CD4-positive, alpha-beta T cell (primary cell): Measurements from ENCODE around the gene TMEM184A. TPM values are rescaled to one million over a fixed set of nuclear protein-coding genes. Genes with fewer than 3 reads are reported as not detected.

Source experiments
- ATAC-seq: fragments of 200-7000 bp; cut with Tn5 transposase; one replicate; pipeline ENCODE4 v1.10.0; 2022; ENCODE audit warnings: mild to moderate bottlenecking; ENCODE audit not compliant: poor library complexity
- CTCF ChIA-PET: fragments of 350-600 bp; sonication (Branson Sonifier 250); formaldehyde crosslinking; loops from one replicate; lab custom pipeline; 2021; ENCODE audit warnings: antibody characterized with exemption, inconsistent platforms; lab: Charles Lee
- POLR2A ChIA-PET: fragments of 350-600 bp; sonication (Branson Sonifier 250); formaldehyde crosslinking; loops from one replicate; lab custom pipeline; 2021; ENCODE audit warnings: antibody characterized with exemption, inconsistent platforms; lab: Charles Lee
- DNase-seq, 14 experiments: peaks; one replicate each; pipeline ENCODE4 v3.0.0-alpha.2; 2013 to 2020; ENCODE audit warnings: mixed read lengths in 2 of 14
- H3K27ac ChIP-seq, 2 donors: one replicate each; pipeline versions ENCODE4 v1.5.1 to v1.7.0; 2013; ENCODE audit warnings: low read length in 2 of 2, low read depth in 1 of 2, mild to moderate bottlenecking in 1 of 2
- H3K27me3 ChIP-seq, 2 experiments: 1 replicate in 1 of 2; 2 replicates in 1 of 2; pipeline versions ENCODE4 v1.6.1 to v1.7.0; 2013; ENCODE audit warnings: low read length in 2 of 2, control low read depth in 1 of 2, mild to moderate bottlenecking in 1 of 2, moderate library complexity in 1 of 2; ENCODE audit not compliant: insufficient read depth in 2 of 2, control insufficient read depth in 1 of 2
- H3K36me3 ChIP-seq: one replicate; pipeline ENCODE4 v1.6.1; 2013; ENCODE audit warnings: low read length, control low read depth; ENCODE audit not compliant: insufficient read depth
- H3K4me1 ChIP-seq: one replicate; pipeline ENCODE4 v1.6.1; 2013; ENCODE audit warnings: low read length, control low read depth; ENCODE audit not compliant: insufficient read depth
- H3K4me3 ChIP-seq: one replicate; pipeline ENCODE4 v1.5.1; 2013; ENCODE audit warnings: mild to moderate bottlenecking, low read length, moderate library complexity
- H3K9me3 ChIP-seq, 2 experiments: 1 replicate in 1 of 2; 2 replicates in 1 of 2; pipeline versions ENCODE4 v1.6.1 to v1.7.0; 2013; ENCODE audit warnings: low read length in 2 of 2, mild to moderate bottlenecking in 2 of 2, control low read depth in 1 of 2, moderate library complexity in 1 of 2; ENCODE audit not compliant: control insufficient read depth in 1 of 2, insufficient read depth in 1 of 2
- H3K27ac Mint-ChIP-seq: one replicate; pipeline ENCODE4 v1.8.0; 2020; ENCODE audit warnings: mixed read lengths
- H3K27me3 Mint-ChIP-seq: one replicate; pipeline ENCODE4 v1.8.0; 2021; ENCODE audit warnings: mixed read lengths
- H3K36me3 Mint-ChIP-seq: one replicate; pipeline ENCODE4 v1.8.0; 2021; ENCODE audit warnings: low read depth, mixed read lengths
- H3K4me1 Mint-ChIP-seq: one replicate; pipeline ENCODE4 v1.8.0; 2021; ENCODE audit warnings: low read depth, mixed read lengths
- H3K4me3 Mint-ChIP-seq: one replicate; pipeline ENCODE4 v1.8.0; 2020; ENCODE audit warnings: mild to moderate bottlenecking, mixed read lengths
- H3K9me3 Mint-ChIP-seq: one replicate; pipeline ENCODE4 v1.8.0; 2020; ENCODE audit warnings: mixed read lengths
- CTCF ChIP-seq: fragments of 200-600 bp; IDR thresholded peaks from one replicate; pipeline ENCODE4 v1.8.0; 2022; ENCODE audit warnings: antibody characterized with exemption, mild to moderate bottlenecking
- intact Hi-C, 2 experiments: fragments of 100-400 bp; cut with DNase I in 1 of 2; cut with micrococcal nuclease in 1 of 2; formaldehyde crosslinking; loops; one replicate each; pipeline versions ENCODE4 v1.15.1 to v1.9.0; 2023 to 2025; cut with DNase I, micrococcal nuclease
- total RNA-seq, 174 experiments: library from RNA in 2 of 174; stranded (reverse) in 2 of 174; gene quantifications; one replicate each; pipeline ENCODE4 v1.2.3 and lab custom pipeline; 2021 to 2026

TMEM184A gene
- total RNA-seq, 2 experiments from 2014 or later, result 0.06 TPM; not detected in 1

- Histone ChIP-seq H3K36me3 (peaks cover 43% of the 10 kb centered on the region), H3K27me3 (no peaks in the 10 kb centered on the region), H3K4me1 (peaks cover 43% of the 10 kb centered on the region), H3K9me3 (no peaks in the 10 kb centered on the region), H3K4me3 (no peak overlapping the region), H3K27ac (no peak overlapping the region)
- CTCF ChIA-PET, result interaction anchor here (1.1 to 1.7 kb wide), 3 partner anchors 21 to 61 kb away, joined by 3 to 8 read pairs (median 6); partner anchors contain the start of gene TMEM184A
- peak overlapping the region; percentile 67 for H3K27ac Mint-ChIP-seq
- H3K9me3 Mint-ChIP-seq, result no peaks in the 10 kb centered on the region
- H3K36me3 Mint-ChIP-seq, result peaks cover 36% of the 10 kb centered on the region
- intact Hi-C loops, result no loop called here
- POLR2A ChIA-PET, result interaction anchor here (0.7 kb wide), 1 partner anchor 9 kb away, joined by 3 read pairs; no protein-coding TSS in a partner anchor
- H3K27me3 Mint-ChIP-seq, result peaks cover 4% of the 10 kb centered on the region
- no peak for ATAC-seq
- TF ChIP-seq CTCF, result no peak
- no peak for DNase-seq
- H3K4me1 Mint-ChIP-seq, result peaks cover 32% of the 10 kb centered on the region
- no peak overlapping the region for H3K4me3 Mint-ChIP-seq
Observed at GRCh38 chr7:1535100-1535458, 20.9 kb downstream of the TMEM184A start.

DNA sequence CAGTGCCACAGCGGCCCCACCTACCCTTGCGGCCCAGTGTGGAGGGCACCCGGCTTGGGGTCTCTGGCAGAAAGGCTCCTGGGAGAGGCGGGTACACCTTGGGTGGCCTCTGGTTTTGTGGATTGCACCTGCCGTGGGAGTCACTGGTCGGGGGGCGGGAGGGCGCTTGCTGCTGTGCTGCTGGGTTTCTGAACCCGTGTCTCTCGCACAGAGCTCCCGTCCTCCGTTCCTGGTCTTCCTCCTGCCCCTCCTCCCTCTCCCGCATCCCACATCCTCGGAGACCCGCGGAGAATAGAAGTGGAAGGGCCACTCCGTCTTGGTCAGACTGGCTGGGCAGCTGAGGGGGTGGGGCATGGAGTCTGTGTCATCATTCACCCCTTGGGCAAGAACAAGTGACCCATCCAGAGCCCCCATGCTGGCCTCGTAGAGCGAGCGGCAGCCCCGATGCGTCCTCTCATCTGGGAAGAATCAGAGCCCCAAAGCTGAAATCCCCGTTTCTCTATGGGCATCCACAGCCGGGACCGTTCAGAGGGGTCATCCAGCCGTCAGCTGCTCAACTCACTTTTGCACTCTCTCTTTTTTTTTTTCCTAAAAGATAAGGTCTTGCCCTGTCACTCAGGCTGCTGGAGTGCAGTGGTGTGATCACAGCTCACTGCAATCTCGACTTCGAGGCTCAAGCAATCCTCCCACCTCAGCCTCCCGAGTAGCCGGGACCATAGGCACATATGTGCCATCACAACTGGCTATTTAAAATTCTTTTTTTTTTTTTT is 21.5 kb downstream of the TMEM184A start:
- peaks cover 32% of the 10 kb centered on the region for H3K4me1 Mint-ChIP-seq
- CTCF ChIA-PET, result interaction anchor here (1.1 to 1.4 kb wide), 2 partner anchors 22 to 60 kb away, joined by 3 to 6 read pairs; partner anchors contain the start of gene TMEM184A
- intact Hi-C loops, result loop anchor here in 1 of 2 experiments (5.0 kb wide), 1 partner anchor 38 kb away; the partner anchor contains the start of gene PSMG3
- Histone ChIP-seq H3K36me3 (peaks cover 38% of the 10 kb centered on the region), H3K4me3 (no peak overlapping the region), H3K4me1 (peaks cover 46% of the 10 kb centered on the region), H3K27me3 (no peaks in the 10 kb centered on the region), H3K9me3 (no peaks in the 10 kb centered on the region), H3K27ac (peak overlapping the region in 1 of 2 donors; percentile 95)
- peak overlapping the region; percentile 34 for H3K4me3 Mint-ChIP-seq
- H3K27me3 Mint-ChIP-seq, result peaks cover 4% of the 10 kb centered on the region
- no peak for TF ChIP-seq CTCF
- POLR2A ChIA-PET, result interaction anchor here (0.7 kb wide), 1 partner anchor 10 kb away, joined by 3 read pairs; no protein-coding TSS in a partner anchor
- peak overlapping the region; percentile 67 for H3K27ac Mint-ChIP-seq
- DNase-seq, result peak in 1 of 14 experiments; percentile 6
- ATAC-seq, result no peak
- H3K36me3 Mint-ChIP-seq, result peaks cover 36% of the 10 kb centered on the region
- no peaks in the 10 kb centered on the region for H3K9me3 Mint-ChIP-seq

DNA sequence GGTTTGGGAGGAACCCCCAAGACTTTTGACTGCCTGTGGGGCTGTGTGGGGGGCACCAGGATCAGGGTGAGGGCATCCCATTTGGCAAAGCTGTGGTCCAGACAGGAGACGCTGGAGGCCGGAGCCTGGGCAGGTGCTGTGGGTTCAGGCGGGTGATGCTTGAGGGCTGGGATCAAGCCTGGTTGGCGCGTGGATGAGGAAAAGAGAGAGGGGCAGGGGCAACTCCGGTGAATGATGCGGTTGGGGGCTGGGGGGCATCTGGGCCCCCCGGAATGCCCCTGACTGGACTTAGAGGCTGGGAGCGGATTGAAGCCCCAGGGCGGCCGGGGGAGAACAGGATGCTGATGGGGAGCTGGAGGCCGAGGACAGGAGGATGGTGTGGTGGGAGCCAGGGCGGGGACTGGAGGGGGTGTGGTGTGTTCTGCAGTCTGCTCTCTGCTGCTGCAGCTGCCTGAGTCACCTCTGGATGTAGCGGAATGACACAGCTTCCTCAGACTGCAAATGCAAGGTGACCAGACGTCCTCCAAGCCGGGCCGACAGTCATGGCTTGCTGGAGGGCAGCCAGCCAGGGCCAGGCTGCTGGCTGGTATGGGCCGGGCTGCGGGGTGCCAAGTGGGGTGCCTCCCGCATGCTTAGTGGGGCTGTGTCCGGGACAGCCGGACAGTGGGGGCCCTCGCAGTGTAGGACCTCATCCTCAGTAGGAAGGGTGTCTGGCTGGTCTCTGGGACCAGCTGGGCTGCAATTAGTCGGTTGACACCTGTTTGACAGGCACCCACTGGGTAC is 22.3 kb downstream of the TMEM184A start:
- peak overlapping the region; percentile 95 for H3K4me3 Mint-ChIP-seq
- H3K27ac Mint-ChIP-seq, result peak overlapping the region; percentile 100
- TF ChIP-seq CTCF, result no peak
- H3K4me1 Mint-ChIP-seq, result peaks cover 32% of the 10 kb centered on the region
- intact Hi-C loops, result loop anchor here (1.0 to 5.0 kb wide), 3 partner anchors 27 to 39 kb away; partner anchors contain the start of gene PSMG3 (in 1 of the 2)
- H3K27me3 ChIP-seq, result no peaks in the 10 kb centered on the region
- H3K9me3 Mint-ChIP-seq, result no peaks in the 10 kb centered on the region
- H3K9me3 ChIP-seq, result no peaks in the 10 kb centered on the region
- peaks cover 30% of the 10 kb centered on the region for H3K36me3 ChIP-seq
- peaks cover 46% of the 10 kb centered on the region for H3K4me1 ChIP-seq
- peaks cover 4% of the 10 kb centered on the region for H3K27me3 Mint-ChIP-seq
- peak overlapping the region; percentile 75 for H3K4me3 ChIP-seq
- CTCF ChIA-PET, result interaction anchor here (1.1 to 2.1 kb wide), 4 partner anchors 22 to 60 kb away, joined by 3 to 12 read pairs (median 6); partner anchors contain the start of gene TMEM184A
- H3K36me3 Mint-ChIP-seq, result peaks cover 36% of the 10 kb centered on the region
- ATAC-seq (no peak), DNase-seq (peak in 6 of 14 experiments; percentile 13 to 69 (median 28))
- POLR2A ChIA-PET, result no interaction called here
- peak overlapping the region; percentile 88 to 95 for H3K27ac ChIP-seq
